Measurements from ENCODE around the gene NRM. TPM values are rescaled to one million over a fixed set of nuclear protein-coding genes. Genes with fewer than 3 reads are reported as not detected.

NRM gene
- total and polyA plus RNA-seq, 2 of the 13 experiments (the other 11 are each of a cell fraction or from before 2014, with no cell fraction given): 12.5 to 16.0 TPM

DNA sequence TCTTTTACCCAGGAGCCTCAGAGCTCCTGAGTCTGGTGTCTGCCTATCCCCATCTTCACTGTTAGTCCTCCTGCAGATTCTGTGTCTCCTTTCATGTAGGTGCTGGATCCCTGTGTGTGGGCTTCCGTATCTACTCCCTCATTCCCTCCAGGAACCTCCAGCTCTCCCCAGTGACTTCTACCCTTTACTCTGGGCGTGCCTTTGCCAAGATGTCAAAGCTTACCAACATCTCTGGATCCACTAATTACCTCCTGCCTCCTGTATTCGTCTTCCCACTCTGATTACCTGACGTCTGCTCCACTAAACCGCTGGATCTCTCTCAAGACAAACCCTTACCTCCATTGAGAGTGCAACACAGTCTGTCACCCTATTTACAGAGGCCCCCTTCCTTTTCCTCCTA is 46.0 kb downstream of the NRM start:
- H3K9ac ChIP-seq (ENCODE audit: insufficient read depth, low read depth, low read length): no peak overlapping the region
- no peak for TF ChIP-seq U2AF1 (optimal IDR thresholded peaks at IDR 0.05; ENCODE audit: low read depth, low read length)
- no peak for TF ChIP-seq CCDC6 (CRISPR knock-in tag; IDR thresholded peaks at IDR 0.05)
- TF ChIP-seq ZNF773 (CRISPR knock-in tag; IDR thresholded peaks at IDR 0.05; ENCODE audit: borderline replicate concordance): no peak
- no peak for TF ChIP-seq KAT2B (IDR thresholded peaks at IDR 0.05; ENCODE audit: borderline replicate concordance, low read depth, low read length)
- TF ChIP-seq ZNF224 (CRISPR knock-in tag; IDR thresholded peaks at IDR 0.05): no peak
- no peak for TF ChIP-seq NFRKB (IDR thresholded peaks at IDR 0.05)
- TF ChIP-seq, protein P1, sequence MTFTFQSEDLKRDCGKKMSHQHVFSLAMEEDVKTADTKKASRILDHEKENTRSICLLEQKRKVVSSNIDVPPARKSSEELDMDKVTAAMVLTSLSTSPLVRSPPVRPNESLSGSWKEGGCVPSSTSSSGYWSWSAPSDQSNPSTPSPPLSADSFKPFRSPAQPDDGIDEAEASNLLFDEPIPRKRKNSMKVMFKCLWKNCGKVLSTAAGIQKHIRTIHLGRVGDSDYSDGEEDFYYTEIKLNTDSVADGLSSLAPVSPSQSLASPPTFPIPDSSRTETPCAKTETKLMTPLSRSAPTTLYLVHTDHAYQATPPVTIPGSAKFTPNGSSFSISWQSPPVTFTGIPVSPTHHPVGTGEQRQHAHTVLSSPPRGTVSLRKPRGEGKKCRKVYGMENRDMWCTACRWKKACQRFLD (CRISPR knock-in tag; IDR thresholded peaks at IDR 0.05; ENCODE audit: borderline replicate concordance): no peak
- TF ChIP-seq, protein P2, sequence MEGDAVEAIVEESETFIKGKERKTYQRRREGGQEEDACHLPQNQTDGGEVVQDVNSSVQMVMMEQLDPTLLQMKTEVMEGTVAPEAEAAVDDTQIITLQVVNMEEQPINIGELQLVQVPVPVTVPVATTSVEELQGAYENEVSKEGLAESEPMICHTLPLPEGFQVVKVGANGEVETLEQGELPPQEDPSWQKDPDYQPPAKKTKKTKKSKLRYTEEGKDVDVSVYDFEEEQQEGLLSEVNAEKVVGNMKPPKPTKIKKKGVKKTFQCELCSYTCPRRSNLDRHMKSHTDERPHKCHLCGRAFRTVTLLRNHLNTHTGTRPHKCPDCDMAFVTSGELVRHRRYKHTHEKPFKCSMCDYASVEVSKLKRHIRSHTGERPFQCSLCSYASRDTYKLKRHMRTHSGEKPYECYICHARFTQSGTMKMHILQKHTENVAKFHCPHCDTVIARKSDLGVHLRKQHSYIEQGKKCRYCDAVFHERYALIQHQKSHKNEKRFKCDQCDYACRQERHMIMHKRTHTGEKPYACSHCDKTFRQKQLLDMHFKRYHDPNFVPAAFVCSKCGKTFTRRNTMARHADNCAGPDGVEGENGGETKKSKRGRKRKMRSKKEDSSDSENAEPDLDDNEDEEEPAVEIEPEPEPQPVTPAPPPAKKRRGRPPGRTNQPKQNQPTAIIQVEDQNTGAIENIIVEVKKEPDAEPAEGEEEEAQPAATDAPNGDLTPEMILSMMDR (CRISPR knock-in tag; IDR thresholded peaks at IDR 0.05): no peak
- TF ChIP-seq, protein P3, sequence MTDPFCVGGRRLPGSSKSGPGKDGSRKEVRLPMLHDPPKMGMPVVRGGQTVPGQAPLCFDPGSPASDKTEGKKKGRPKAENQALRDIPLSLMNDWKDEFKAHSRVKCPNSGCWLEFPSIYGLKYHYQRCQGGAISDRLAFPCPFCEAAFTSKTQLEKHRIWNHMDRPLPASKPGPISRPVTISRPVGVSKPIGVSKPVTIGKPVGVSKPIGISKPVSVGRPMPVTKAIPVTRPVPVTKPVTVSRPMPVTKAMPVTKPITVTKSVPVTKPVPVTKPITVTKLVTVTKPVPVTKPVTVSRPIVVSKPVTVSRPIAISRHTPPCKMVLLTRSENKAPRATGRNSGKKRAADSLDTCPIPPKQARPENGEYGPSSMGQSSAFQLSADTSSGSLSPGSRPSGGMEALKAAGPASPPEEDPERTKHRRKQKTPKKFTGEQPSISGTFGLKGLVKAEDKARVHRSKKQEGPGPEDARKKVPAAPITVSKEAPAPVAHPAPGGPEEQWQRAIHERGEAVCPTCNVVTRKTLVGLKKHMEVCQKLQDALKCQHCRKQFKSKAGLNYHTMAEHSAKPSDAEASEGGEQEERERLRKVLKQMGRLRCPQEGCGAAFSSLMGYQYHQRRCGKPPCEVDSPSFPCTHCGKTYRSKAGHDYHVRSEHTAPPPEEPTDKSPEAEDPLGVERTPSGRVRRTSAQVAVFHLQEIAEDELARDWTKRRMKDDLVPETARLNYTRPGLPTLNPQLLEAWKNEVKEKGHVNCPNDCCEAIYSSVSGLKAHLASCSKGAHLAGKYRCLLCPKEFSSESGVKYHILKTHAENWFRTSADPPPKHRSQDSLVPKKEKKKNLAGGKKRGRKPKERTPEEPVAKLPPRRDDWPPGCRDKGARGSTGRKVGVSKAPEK (CRISPR knock-in tag; IDR thresholded peaks at IDR 0.05; ENCODE audit: borderline replicate concordance): no peak
- no peak for TF ChIP-seq ZNF484 (CRISPR knock-in tag; IDR thresholded peaks at IDR 0.05; ENCODE audit: borderline replicate concordance, low read depth)
- TF ChIP-seq, protein P4, sequence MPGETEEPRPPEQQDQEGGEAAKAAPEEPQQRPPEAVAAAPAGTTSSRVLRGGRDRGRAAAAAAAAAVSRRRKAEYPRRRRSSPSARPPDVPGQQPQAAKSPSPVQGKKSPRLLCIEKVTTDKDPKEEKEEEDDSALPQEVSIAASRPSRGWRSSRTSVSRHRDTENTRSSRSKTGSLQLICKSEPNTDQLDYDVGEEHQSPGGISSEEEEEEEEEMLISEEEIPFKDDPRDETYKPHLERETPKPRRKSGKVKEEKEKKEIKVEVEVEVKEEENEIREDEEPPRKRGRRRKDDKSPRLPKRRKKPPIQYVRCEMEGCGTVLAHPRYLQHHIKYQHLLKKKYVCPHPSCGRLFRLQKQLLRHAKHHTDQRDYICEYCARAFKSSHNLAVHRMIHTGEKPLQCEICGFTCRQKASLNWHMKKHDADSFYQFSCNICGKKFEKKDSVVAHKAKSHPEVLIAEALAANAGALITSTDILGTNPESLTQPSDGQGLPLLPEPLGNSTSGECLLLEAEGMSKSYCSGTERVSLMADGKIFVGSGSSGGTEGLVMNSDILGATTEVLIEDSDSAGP (CRISPR knock-in tag; IDR thresholded peaks at IDR 0.05; ENCODE audit: borderline replicate concordance): no peak
- in situ Hi-C loops (cut with HindIII; ENCODE audit: extremely low pct_ligation_motif_present, low pct_unique_long_range_greater_than_20kb): no loop called here
- H4K20me1 ChIP-seq (ENCODE audit: insufficient read depth, low read length): no peaks in the 10 kb centered on the region
- intact Hi-C loops (cut with micrococcal nuclease; ENCODE audit: unreplicated experiment): no loop called here
- no peak for ATAC-seq
- ChIA-PET POLR2A (interaction anchor here (0.7 to 2.5 kb wide), 5 partner anchors 11 to 72 kb away, joined by 3 to 13 read pairs (median 3); partner anchors contain the start of gene MDC1), CTCF (ENCODE audit: low intra/inter-chr PET ratio, low total read pairs) (no interaction called here)
- H3K79me2 ChIP-seq (ENCODE audit: insufficient read depth, low read length): peaks cover 19% of the 10 kb centered on the region
- no peak for DNase-seq (ENCODE audit: low spot score)
- peaks cover 14 to 51% of the 10 kb centered on the region in 2 experiments; a peak in 4 of 5 replicates for H3K36me3 ChIP-seq (replicated peaks in 1 of 2; ENCODE audit: control insufficient read depth in 1 of 2, insufficient read depth in 2 of 2, low read length in 2 of 2)
- no peaks in the 10 kb centered on the region; a peak in 1 of 5 replicates for H3K27me3 ChIP-seq (ENCODE audit: control insufficient read depth in 1 of 2, insufficient read depth in 2 of 2, low read length in 2 of 2)
- WGBS (ENCODE audit: low lambda C conversion rate): 95% methylated on average over 5 of the region's 5 CpGs
- no peak overlapping the region for H3K4me2 ChIP-seq (ENCODE audit: low read depth, low read length)
- no TSS peak for BruUV-seq (replicated peaks)
- H2AFZ ChIP-seq (ENCODE audit: low read length): no peak overlapping the region
- no peak overlapping the region for H3K4me3 ChIP-seq (replicated peaks in 1 of 3; ENCODE audit: insufficient read depth in 1 of 3, low read depth in 2 of 3, low read length in 3 of 3)
- H3K9me3 ChIP-seq (ENCODE audit: low read length): no peaks in the 10 kb centered on the region
- H3K4me1 ChIP-seq (ENCODE audit: insufficient read depth, low read length): peaks cover 48% of the 10 kb centered on the region
- no peak overlapping the region for H3K27ac ChIP-seq (ENCODE audit: extremely low read length, insufficient read depth, low read length)
- no peak for FAIRE-seq

All from HepG2 (cell line).